ENCODE measurements around the gene MPRIP.

GRCh38 chr17:17042384-17042736, at the start of gene MPRIP:
- TF ChIP-seq, protein P1, sequence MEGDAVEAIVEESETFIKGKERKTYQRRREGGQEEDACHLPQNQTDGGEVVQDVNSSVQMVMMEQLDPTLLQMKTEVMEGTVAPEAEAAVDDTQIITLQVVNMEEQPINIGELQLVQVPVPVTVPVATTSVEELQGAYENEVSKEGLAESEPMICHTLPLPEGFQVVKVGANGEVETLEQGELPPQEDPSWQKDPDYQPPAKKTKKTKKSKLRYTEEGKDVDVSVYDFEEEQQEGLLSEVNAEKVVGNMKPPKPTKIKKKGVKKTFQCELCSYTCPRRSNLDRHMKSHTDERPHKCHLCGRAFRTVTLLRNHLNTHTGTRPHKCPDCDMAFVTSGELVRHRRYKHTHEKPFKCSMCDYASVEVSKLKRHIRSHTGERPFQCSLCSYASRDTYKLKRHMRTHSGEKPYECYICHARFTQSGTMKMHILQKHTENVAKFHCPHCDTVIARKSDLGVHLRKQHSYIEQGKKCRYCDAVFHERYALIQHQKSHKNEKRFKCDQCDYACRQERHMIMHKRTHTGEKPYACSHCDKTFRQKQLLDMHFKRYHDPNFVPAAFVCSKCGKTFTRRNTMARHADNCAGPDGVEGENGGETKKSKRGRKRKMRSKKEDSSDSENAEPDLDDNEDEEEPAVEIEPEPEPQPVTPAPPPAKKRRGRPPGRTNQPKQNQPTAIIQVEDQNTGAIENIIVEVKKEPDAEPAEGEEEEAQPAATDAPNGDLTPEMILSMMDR (IDR thresholded peaks at IDR 0.05) = no peak
- no peak for TF ChIP-seq POLR2A (IDR thresholded peaks at IDR 0.05)
